PC-3 (cell line): ENCODE results near the gene MYL2. TPM values are rescaled to one million over a fixed set of nuclear protein-coding genes. Genes with fewer than 3 reads are reported as not detected.
A peak's percentile ranks its signal among the peaks of the same experiment; 100 is the strongest.

Experiments
- ATAC-seq: fragments of 200-7000 bp; cut with Tn5 transposase; 2 replicates; pipeline ENCODE4 v1.9.1; 2020; ENCODE audit warnings: mild to moderate bottlenecking, moderate library complexity
- BruUV-seq: library from RNA; stranded (reverse); fragments of 400-500 nt; replicated peaks from 2 replicates; lab custom pipeline; 2021; lab: Mats Ljungman, UMichigan
- CTCF ChIA-PET: fragments of 300-600 bp; sonication (Branson Sonifier 250); formaldehyde crosslinking; loops from one replicate; lab custom pipeline; 2022; ENCODE audit warnings: antibody characterized with exemption; lab: Charles Lee
- POLR2A ChIA-PET: fragments of 300-600 bp; sonication (Branson Sonifier 250); formaldehyde crosslinking; loops from one replicate; lab custom pipeline; 2022; ENCODE audit warnings: antibody characterized with exemption; ENCODE audit not compliant: unreplicated experiment; lab: Charles Lee
- DNase-seq: peaks from one replicate; pipeline ENCODE4 v3.0.0-alpha.2; 2015
- H2AFZ ChIP-seq: fragments of 300-600 bp; sonication (generic); 2 replicates; pipeline ENCODE4 v1.6.0; 2016; ENCODE audit warnings: antibody characterized with exemption, low read length
- H3F3A ChIP-seq: fragments of 300-600 bp; sonication (generic); one replicate; pipeline ENCODE4 v1.6.0; 2017; ENCODE audit warnings: antibody characterized with exemption, low read length, control low read depth, mild to moderate bottlenecking; ENCODE audit not compliant: unreplicated experiment
- H3K27ac ChIP-seq: fragments of 300-600 bp; sonication (generic); 2 replicates; pipeline ENCODE4 v1.5.1; 2016; ENCODE audit warnings: mild to moderate bottlenecking, low read length
- H3K27me3 ChIP-seq: fragments of 300-600 bp; sonication (generic); 2 replicates; pipeline ENCODE4 v1.6.1; 2016; ENCODE audit warnings: low read length, mixed read lengths
- H3K36me3 ChIP-seq: fragments of 300-600 bp; sonication (generic); 2 replicates; pipeline ENCODE4 v1.6.1; 2016; ENCODE audit warnings: low read depth, mixed run types, low read length, mixed read lengths
- H3K4me1 ChIP-seq: fragments of 300-600 bp; sonication (generic); 2 replicates; pipeline ENCODE4 v1.5.1; 2016; ENCODE audit warnings: low read length; ENCODE audit not compliant: insufficient read depth
- H3K4me2 ChIP-seq: fragments of 300-600 bp; sonication (generic); 2 replicates; pipeline ENCODE4 v1.6.0; 2016; ENCODE audit warnings: low read length
- H3K4me3 ChIP-seq: fragments of 300-600 bp; sonication (generic); 2 replicates; pipeline ENCODE4 v1.5.1; 2016; ENCODE audit warnings: mild to moderate bottlenecking, low read length, mixed read lengths
- H3K79me2 ChIP-seq: fragments of 300-600 bp; sonication (generic); 2 replicates; pipeline ENCODE4 v1.6.1; 2017; ENCODE audit warnings: low read length, mixed read lengths
- H3K9ac ChIP-seq: fragments of 300-600 bp; sonication (generic); 2 replicates; pipeline ENCODE4 v1.6.0; 2016; ENCODE audit warnings: mild to moderate bottlenecking, low read length
- H3K9me2 ChIP-seq: fragments of 300-600 bp; sonication (generic); replicated peaks from 2 replicates; pipeline ENCODE4 v1.6.1; 2016; ENCODE audit warnings: mixed run types, low read length, mixed read lengths
- H3K9me3 ChIP-seq: fragments of 300-600 bp; sonication (generic); 2 replicates; pipeline ENCODE4 v1.6.1; 2016; ENCODE audit warnings: low read length, mixed read lengths
- H4K20me1 ChIP-seq: fragments of 300-600 bp; sonication (generic); 2 replicates; pipeline ENCODE4 v1.6.1; 2016; ENCODE audit warnings: low read length, mixed read lengths
- EZH2 ChIP-seq: fragments of 300-600 bp; sonication (generic); IDR thresholded peaks from one replicate; pipeline ENCODE4 v1.6.1; 2017; ENCODE audit warnings: antibody characterized with exemption, mild to moderate bottlenecking, low read length; ENCODE audit not compliant: unreplicated experiment
- EZH2phosphoT487 ChIP-seq: fragments of 300-600 bp; sonication (generic); IDR thresholded peaks from 2 replicates; pipeline ENCODE4 v1.6.1; 2018; ENCODE audit warnings: mild to moderate bottlenecking, antibody characterized with exemption, low read length, borderline replicate concordance
- intact Hi-C: fragments of 100-400 bp; cut with micrococcal nuclease; formaldehyde crosslinking; loops from 2 replicates; pipeline ENCODE4 v1.9.0; 2023
- total RNA-seq: library from RNA; depleted of rRNA; stranded (reverse); fragments of >200 nt; gene quantifications from 2 replicates; pipeline ENCODE4 v1.2.3, GENCODE V29; 2014
- TF ChIP-seq, protein P1 (sequence below): fragments of 300-600 bp; sonication (generic); conservative IDR thresholded peaks from 2 replicates; pipeline ENCODE4 v1.5.1; 2017; ENCODE audit warnings: antibody characterized with exemption, low read depth, mild to moderate bottlenecking, low read length

MYL2 gene
- total RNA-seq, 1 experiment from 2014 or later = not detected

DNA sequence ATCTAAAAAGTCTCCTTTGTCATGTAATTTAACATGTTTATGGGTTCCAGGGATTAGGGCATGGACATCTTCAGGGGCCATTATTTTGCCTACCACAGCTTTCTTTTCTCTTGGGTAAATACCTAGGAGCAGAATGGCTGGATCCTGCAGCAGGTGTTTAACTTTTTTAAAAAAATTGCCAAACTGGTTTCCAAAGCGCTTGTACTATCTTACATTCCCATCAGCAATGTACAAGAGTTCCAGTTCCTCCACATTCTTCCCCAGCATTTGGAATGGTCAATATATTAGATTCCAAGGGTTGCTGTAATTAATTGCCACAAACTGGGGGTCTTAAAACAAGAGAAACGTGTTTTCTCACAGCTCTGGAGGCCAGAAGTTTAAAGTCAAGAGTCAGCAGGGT, 27.7 kb upstream of the MYL2 start:
- Histone ChIP-seq H3F3A (no peaks in the 10 kb centered on the region), H3K4me1 (no peaks in the 10 kb centered on the region), H3K4me2 (no peak overlapping the region), H4K20me1 (no peaks in the 10 kb centered on the region), H2AFZ (no peak overlapping the region), H3K27ac (no peak overlapping the region), H3K9me3 (peaks cover 5% of the 10 kb centered on the region; the same call in 1 of the 2 replicates), H3K27me3 (peaks cover 35% of the 10 kb centered on the region), H3K36me3 (no peaks in the 10 kb centered on the region), H3K4me3 (no peak overlapping the region), H3K9ac (no peak overlapping the region), H3K9me2 (no peaks in the 10 kb centered on the region), H3K79me2 (no peaks in the 10 kb centered on the region)
- TF ChIP-seq EZH2 (no peak), EZH2phosphoT487 (no peak)
- TF ChIP-seq, protein P1, sequence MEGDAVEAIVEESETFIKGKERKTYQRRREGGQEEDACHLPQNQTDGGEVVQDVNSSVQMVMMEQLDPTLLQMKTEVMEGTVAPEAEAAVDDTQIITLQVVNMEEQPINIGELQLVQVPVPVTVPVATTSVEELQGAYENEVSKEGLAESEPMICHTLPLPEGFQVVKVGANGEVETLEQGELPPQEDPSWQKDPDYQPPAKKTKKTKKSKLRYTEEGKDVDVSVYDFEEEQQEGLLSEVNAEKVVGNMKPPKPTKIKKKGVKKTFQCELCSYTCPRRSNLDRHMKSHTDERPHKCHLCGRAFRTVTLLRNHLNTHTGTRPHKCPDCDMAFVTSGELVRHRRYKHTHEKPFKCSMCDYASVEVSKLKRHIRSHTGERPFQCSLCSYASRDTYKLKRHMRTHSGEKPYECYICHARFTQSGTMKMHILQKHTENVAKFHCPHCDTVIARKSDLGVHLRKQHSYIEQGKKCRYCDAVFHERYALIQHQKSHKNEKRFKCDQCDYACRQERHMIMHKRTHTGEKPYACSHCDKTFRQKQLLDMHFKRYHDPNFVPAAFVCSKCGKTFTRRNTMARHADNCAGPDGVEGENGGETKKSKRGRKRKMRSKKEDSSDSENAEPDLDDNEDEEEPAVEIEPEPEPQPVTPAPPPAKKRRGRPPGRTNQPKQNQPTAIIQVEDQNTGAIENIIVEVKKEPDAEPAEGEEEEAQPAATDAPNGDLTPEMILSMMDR = no peak
- intact Hi-C loops = no loop called here
- ATAC-seq (no peak), DNase-seq (peak; percentile 10)
- CTCF ChIA-PET = no interaction called here
- no TSS peak for BruUV-seq
- POLR2A ChIA-PET = no interaction called here

DNA sequence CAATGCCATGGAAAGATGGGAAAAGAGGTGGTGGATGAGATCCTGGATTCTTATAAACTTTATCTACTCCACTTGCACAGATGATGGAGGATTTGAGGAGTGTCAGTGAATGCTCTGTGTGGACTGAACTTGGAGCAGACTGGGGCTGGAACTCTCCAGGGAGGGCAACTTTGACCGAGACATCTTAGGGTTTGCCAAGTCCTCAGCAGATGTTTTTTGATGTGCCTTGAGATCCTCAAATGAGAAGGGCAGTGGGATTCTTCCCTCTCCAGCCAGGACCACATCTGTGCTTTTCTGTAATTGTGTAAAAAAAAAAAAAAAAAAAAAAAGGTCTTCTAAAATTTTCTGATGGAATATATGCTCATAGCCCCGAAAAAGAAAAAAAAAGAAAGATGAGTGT, 23.0 kb upstream of the MYL2 start:
- no peak overlapping the region for H3K27ac ChIP-seq
- POLR2A ChIA-PET = no interaction called here
- no peaks in the 10 kb centered on the region for H4K20me1 ChIP-seq
- no peak overlapping the region for H2AFZ ChIP-seq
- peaks cover 5% of the 10 kb centered on the region; the same call in 1 of the 2 replicates for H3K9me3 ChIP-seq
- ATAC-seq (no peak), DNase-seq (no peak)
- no peak overlapping the region for H3K4me2 ChIP-seq
- H3K4me1 ChIP-seq = no peaks in the 10 kb centered on the region
- no peak overlapping the region for H3K4me3 ChIP-seq
- H3F3A ChIP-seq = no peaks in the 10 kb centered on the region
- CTCF ChIA-PET = no interaction called here
- intact Hi-C loops = no loop called here
- H3K9ac ChIP-seq = no peak overlapping the region
- BruUV-seq = no TSS peak
- peaks cover 24% of the 10 kb centered on the region for H3K27me3 ChIP-seq
- H3K36me3 ChIP-seq = no peaks in the 10 kb centered on the region
- no peaks in the 10 kb centered on the region for H3K9me2 ChIP-seq
- H3K79me2 ChIP-seq = no peaks in the 10 kb centered on the region
- TF ChIP-seq EZH2 (no peak), EZH2phosphoT487 (no peak)
- TF ChIP-seq, protein P1 = no peak

DNA sequence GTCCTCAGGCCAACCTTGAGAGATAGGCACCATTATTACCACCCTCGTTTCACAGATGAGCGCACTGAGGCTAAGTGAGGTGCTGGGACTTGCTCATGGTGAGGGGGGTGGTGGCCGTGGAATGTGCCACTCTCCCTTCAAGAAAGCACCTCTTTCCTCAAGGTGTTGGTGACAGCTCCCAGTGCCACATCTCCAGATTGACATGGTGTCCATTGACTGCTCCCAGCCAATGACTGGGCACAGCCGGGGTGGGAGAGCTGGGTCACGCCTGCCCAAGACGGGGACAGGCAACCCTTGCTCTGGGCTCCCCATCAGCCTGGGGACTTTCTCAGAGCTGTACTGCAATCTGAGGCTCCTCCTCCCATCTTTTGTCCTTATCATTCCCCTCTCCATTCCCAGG, 21.0 kb upstream of the MYL2 start:
- peaks cover 4% of the 10 kb centered on the region; the same call in 1 of the 2 replicates for H3K9me3 ChIP-seq
- H2AFZ ChIP-seq = no peak overlapping the region
- BruUV-seq = no TSS peak
- H4K20me1 ChIP-seq = no peaks in the 10 kb centered on the region
- no peaks in the 10 kb centered on the region for H3K79me2 ChIP-seq
- H3F3A ChIP-seq = no peaks in the 10 kb centered on the region
- ChIA-PET POLR2A (no interaction called here), CTCF (no interaction called here)
- ATAC-seq (no peak), DNase-seq (no peak)
- no peak overlapping the region for H3K9ac ChIP-seq
- peaks cover 4% of the 10 kb centered on the region; the same call in 1 of the 2 replicates for H3K4me1 ChIP-seq
- H3K4me2 ChIP-seq = no peak overlapping the region
- H3K27ac ChIP-seq = no peak overlapping the region
- no peaks in the 10 kb centered on the region for H3K9me2 ChIP-seq
- no peaks in the 10 kb centered on the region for H3K36me3 ChIP-seq
- H3K4me3 ChIP-seq = no peak overlapping the region
- H3K27me3 ChIP-seq = peaks cover 22% of the 10 kb centered on the region; the same call in 1 of the 2 replicates
- intact Hi-C loops = no loop called here
- TF ChIP-seq EZH2phosphoT487 = no peak
- TF ChIP-seq, protein P1 = no peak
- no peak for TF ChIP-seq EZH2
